Activated T-helper 1 cell treated with anti-CD3 and anti-CD28 coated beads, Interleukin-12 subunit alpha, Interleukin-12 subunit beta, Interleukin-2, Interleukin-4 antibody, amounts not matched to agents 30 ng/mL and 10 ng/mL and 1 ng/mL, durations not matched to agents 14 hours and 24 hours and 36 hours (primary cell): Measurements from ENCODE around the gene PTPRK. TPM values are rescaled to one million over a fixed set of nuclear protein-coding genes. Genes with fewer than 3 reads are reported as not detected.

ENCODE experiments used
- DNase-seq: peaks from one replicate; pipeline ENCODE4 v3.0.0; 2021; ENCODE audit warnings: low spot score
- H3K27ac Mint-ChIP-seq: one replicate; pipeline ENCODE4 v1.8.0; 2021; ENCODE audit warnings: mild to moderate bottlenecking, mixed read lengths
- H3K27me3 Mint-ChIP-seq: one replicate; pipeline ENCODE4 v1.8.0; 2022; ENCODE audit warnings: mild to moderate bottlenecking, moderate library complexity, mixed read lengths; ENCODE audit not compliant: insufficient read depth
- H3K36me3 Mint-ChIP-seq: one replicate; pipeline ENCODE4 v1.8.0; 2021; ENCODE audit warnings: low read depth, mixed read lengths
- H3K4me1 Mint-ChIP-seq: one replicate; pipeline ENCODE4 v1.8.0; 2021; ENCODE audit warnings: low read depth, mixed read lengths
- H3K4me3 Mint-ChIP-seq: one replicate; pipeline ENCODE4 v1.8.0; 2021; ENCODE audit warnings: mild to moderate bottlenecking, moderate library complexity, mixed read lengths
- H3K9me3 Mint-ChIP-seq: one replicate; pipeline ENCODE4 v1.8.0; 2021; ENCODE audit warnings: mixed read lengths
- intact Hi-C: fragments of 100-400 bp; cut with micrococcal nuclease; formaldehyde crosslinking; loops from one replicate; pipeline ENCODE4 v1.15.1; 2024
- total RNA-seq: library from RNA; stranded (reverse); gene quantifications from 2 replicates; pipeline ENCODE4 v1.2.3, GENCODE V29; 2022

PTPRK gene
- total RNA-seq, 1 donor from 2014 or later: 3.2 TPM

GRCh38 chr6:128379577-128379976 lies 140.8 kb downstream of the PTPRK start:
- no peaks in the 10 kb centered on the region for H3K27me3 Mint-ChIP-seq
- DNase-seq: no peak
- peaks cover 16% of the 10 kb centered on the region for H3K9me3 Mint-ChIP-seq
- no peaks in the 10 kb centered on the region for H3K4me1 Mint-ChIP-seq
- no peak overlapping the region for H3K27ac Mint-ChIP-seq
- no peak overlapping the region for H3K4me3 Mint-ChIP-seq
- H3K36me3 Mint-ChIP-seq: no peaks in the 10 kb centered on the region
- intact Hi-C loops: no loop called here

GRCh38 chr6:128376952-128377503 lies 143.4 kb downstream of the PTPRK start:
- H3K27me3 Mint-ChIP-seq: no peaks in the 10 kb centered on the region
- no peaks in the 10 kb centered on the region for H3K36me3 Mint-ChIP-seq
- no peak overlapping the region for H3K27ac Mint-ChIP-seq
- intact Hi-C loops: no loop called here
- no peak overlapping the region for H3K4me3 Mint-ChIP-seq
- no peak for DNase-seq
- peaks cover 24% of the 10 kb centered on the region for H3K9me3 Mint-ChIP-seq
- H3K4me1 Mint-ChIP-seq: no peaks in the 10 kb centered on the region

GRCh38 chr6:128371136-128371535 lies 149.3 kb downstream of the PTPRK start:
- H3K27ac Mint-ChIP-seq: no peak overlapping the region
- DNase-seq: no peak
- H3K4me1 Mint-ChIP-seq: no peaks in the 10 kb centered on the region
- intact Hi-C loops: no loop called here
- peaks cover 2% of the 10 kb centered on the region for H3K27me3 Mint-ChIP-seq
- no peak overlapping the region for H3K4me3 Mint-ChIP-seq
- H3K9me3 Mint-ChIP-seq: peaks cover 17% of the 10 kb centered on the region
- H3K36me3 Mint-ChIP-seq: no peaks in the 10 kb centered on the region

- Mint-ChIP-seq H3K9me3 (peaks cover 10% of the 10 kb centered on the region), H3K27ac (no peak overlapping the region), H3K36me3 (no peaks in the 10 kb centered on the region), H3K27me3 (peaks cover 2% of the 10 kb centered on the region), H3K4me1 (no peaks in the 10 kb centered on the region), H3K4me3 (no peak overlapping the region)
- intact Hi-C loops: no loop called here
- DNase-seq: no peak
These were observed 150.3 kb downstream of the PTPRK start for GRCh38 chr6:128370072-128370471.

- no peak overlapping the region for H3K27ac Mint-ChIP-seq
- H3K9me3 Mint-ChIP-seq: no peaks in the 10 kb centered on the region
- no peak overlapping the region for H3K4me3 Mint-ChIP-seq
- H3K36me3 Mint-ChIP-seq: no peaks in the 10 kb centered on the region
- H3K27me3 Mint-ChIP-seq: peaks cover 4% of the 10 kb centered on the region
- intact Hi-C loops: no loop called here
- no peaks in the 10 kb centered on the region for H3K4me1 Mint-ChIP-seq
- no peak for DNase-seq
These were observed 152.0 kb downstream of the PTPRK start for GRCh38 chr6:128368213-128368944.

- intact Hi-C loops: no loop called here
- Mint-ChIP-seq H3K27me3 (peaks cover 5% of the 10 kb centered on the region), H3K4me3 (no peak overlapping the region), H3K9me3 (no peaks in the 10 kb centered on the region), H3K27ac (no peak overlapping the region), H3K4me1 (no peaks in the 10 kb centered on the region), H3K36me3 (no peaks in the 10 kb centered on the region)
- DNase-seq: no peak
These were observed 153.0 kb downstream of the PTPRK start for GRCh38 chr6:128367437-128367836.

GRCh38 chr6:128365520-128366160 lies 154.8 kb downstream of the PTPRK start:
- no peak for DNase-seq
- H3K4me3 Mint-ChIP-seq: no peak overlapping the region
- H3K36me3 Mint-ChIP-seq: no peaks in the 10 kb centered on the region
- no peak overlapping the region for H3K27ac Mint-ChIP-seq
- peaks cover 5% of the 10 kb centered on the region for H3K27me3 Mint-ChIP-seq
- no peaks in the 10 kb centered on the region for H3K9me3 Mint-ChIP-seq
- intact Hi-C loops: no loop called here
- H3K4me1 Mint-ChIP-seq: no peaks in the 10 kb centered on the region

- no peaks in the 10 kb centered on the region for H3K4me1 Mint-ChIP-seq
- H3K27ac Mint-ChIP-seq: no peak overlapping the region
- H3K36me3 Mint-ChIP-seq: no peaks in the 10 kb centered on the region
- no peaks in the 10 kb centered on the region for H3K9me3 Mint-ChIP-seq
- H3K4me3 Mint-ChIP-seq: no peak overlapping the region
- peaks cover 5% of the 10 kb centered on the region for H3K27me3 Mint-ChIP-seq
- no peak for DNase-seq
- intact Hi-C loops: no loop called here
These were observed 155.5 kb downstream of the PTPRK start for GRCh38 chr6:128364766-128365519.

- no peak overlapping the region for H3K4me3 Mint-ChIP-seq
- H3K9me3 Mint-ChIP-seq: no peaks in the 10 kb centered on the region
- H3K36me3 Mint-ChIP-seq: no peaks in the 10 kb centered on the region
- no peak for DNase-seq
- intact Hi-C loops: no loop called here
- peaks cover 5% of the 10 kb centered on the region for H3K27me3 Mint-ChIP-seq
- no peak overlapping the region for H3K27ac Mint-ChIP-seq
- H3K4me1 Mint-ChIP-seq: no peaks in the 10 kb centered on the region
These were observed 157.2 kb downstream of the PTPRK start for GRCh38 chr6:128363020-128363813.

- intact Hi-C loops: no loop called here
- DNase-seq: no peak
- no peaks in the 10 kb centered on the region for H3K36me3 Mint-ChIP-seq
- H3K4me3 Mint-ChIP-seq: no peak overlapping the region
- no peaks in the 10 kb centered on the region for H3K4me1 Mint-ChIP-seq
- H3K27me3 Mint-ChIP-seq: peaks cover 6% of the 10 kb centered on the region
- no peaks in the 10 kb centered on the region for H3K9me3 Mint-ChIP-seq
- H3K27ac Mint-ChIP-seq: no peak overlapping the region
These were observed 159.0 kb downstream of the PTPRK start for GRCh38 chr6:128361378-128361777.

GRCh38 chr6:128358244-128358776 lies 162.1 kb downstream of the PTPRK start:
- H3K4me3 Mint-ChIP-seq: no peak overlapping the region
- H3K27ac Mint-ChIP-seq: no peak overlapping the region
- H3K4me1 Mint-ChIP-seq: no peaks in the 10 kb centered on the region
- H3K27me3 Mint-ChIP-seq: peaks cover 3% of the 10 kb centered on the region
- H3K36me3 Mint-ChIP-seq: no peaks in the 10 kb centered on the region
- intact Hi-C loops: no loop called here
- no peak for DNase-seq
- H3K9me3 Mint-ChIP-seq: no peaks in the 10 kb centered on the region

GRCh38 chr6:128357392-128358130 lies 162.8 kb downstream of the PTPRK start:
- intact Hi-C loops: no loop called here
- Mint-ChIP-seq H3K4me3 (no peak overlapping the region), H3K36me3 (no peaks in the 10 kb centered on the region), H3K4me1 (no peaks in the 10 kb centered on the region), H3K9me3 (no peaks in the 10 kb centered on the region), H3K27ac (no peak overlapping the region), H3K27me3 (peaks cover 3% of the 10 kb centered on the region)
- no peak for DNase-seq
